GDM1 (cell line): ENCODE results near the gene RNF4.
"Not testable (repeated sequence)": the region's sequence is repeated elsewhere in the genome, so short reads cannot be mapped to it uniquely, and the experiment has no call there.

ENCODE experiments used
- DNase-seq: peaks from one replicate; lab custom pipeline; 2025; lab: John Stamatoyannopoulos, UW

The RNF4 gene

GRCh38 chr4:2458546-2459491 lies 10.1 kb upstream of the RNF4 start:
- DNase-seq, result no peak

GRCh38 chr4:2459589-2460349 lies 9.1 kb upstream of the RNF4 start:
- DNase-seq, result no peak

GRCh38 chr4:2461246-2461960 lies 7.5 kb upstream of the RNF4 start:
- no peak for DNase-seq

GRCh38 chr4:2462218-2462991 lies 6.5 kb upstream of the RNF4 start:
- no peak for DNase-seq

- no peak for DNase-seq
Observed at GRCh38 chr4:2462992-2463762, 5.7 kb upstream of the RNF4 start.

- no peak for DNase-seq
Observed at GRCh38 chr4:2465032-2465431, 3.9 kb upstream of the RNF4 start.

- not testable (repeated sequence) for DNase-seq
Observed at GRCh38 chr4:2465544-2465943, 3.4 kb upstream of the RNF4 start.

GRCh38 chr4:2469192-2469984 lies 482 bp downstream of the RNF4 start:
- peak; percentile 18 for DNase-seq

GRCh38 chr4:2470791-2471190 lies 1.9 kb downstream of the RNF4 start:
- no peak for DNase-seq

- no peak for DNase-seq
Observed at GRCh38 chr4:2472187-2472586, 3.3 kb downstream of the RNF4 start.

- no peak for DNase-seq
Observed at GRCh38 chr4:2478229-2478628, 9.3 kb downstream of the RNF4 start.

- DNase-seq, result no peak
Observed at GRCh38 chr4:2480649-2481048, 11.7 kb downstream of the RNF4 start.

- no peak for DNase-seq
Observed at GRCh38 chr4:2482192-2482591, 13.3 kb downstream of the RNF4 start.

- DNase-seq, result no peak
Observed at GRCh38 chr4:2482693-2483092, 13.8 kb downstream of the RNF4 start.

GRCh38 chr4:2483237-2483636 lies 14.3 kb downstream of the RNF4 start:
- DNase-seq, result no peak

- DNase-seq, result no peak
Observed at GRCh38 chr4:2484185-2484584, 15.3 kb downstream of the RNF4 start.

- peak; percentile 74 for DNase-seq
Observed at GRCh38 chr4:2484993-2485392, 16.1 kb downstream of the RNF4 start.

- DNase-seq, result no peak
Observed at GRCh38 chr4:2485956-2486355, 17.1 kb downstream of the RNF4 start.

GRCh38 chr4:2486981-2487380 lies 18.1 kb downstream of the RNF4 start:
- no peak for DNase-seq

- no peak for DNase-seq
Observed at GRCh38 chr4:2487632-2488031, 18.7 kb downstream of the RNF4 start.
